Measurements from ENCODE around the gene CCDC85A. TPM values are rescaled to one million over a fixed set of nuclear protein-coding genes. Genes with fewer than 3 reads are reported as not detected.

The CCDC85A gene
- total and polyA plus RNA-seq, 2 of the 4 experiments (the other 2 are of a cell fraction): 1.1 to 2.2 TPM

- no TSS peak for BruUV-seq (replicated peaks)
- Histone ChIP-seq H4K8ac (ENCODE audit: low read depth in 2 of 2, low read length in 2 of 2) (no peak overlapping the region), H2BK15ac (ENCODE audit: low read depth, low read length) (no peak overlapping the region), H3K4me2 (ENCODE audit: low read depth, low read length) (no peak overlapping the region), H3K36me3 (ENCODE audit: control insufficient read depth, insufficient read depth, low read length) (no peaks in the 10 kb centered on the region), H2BK20ac (ENCODE audit: low read depth, low read length) (no peak overlapping the region), H4K20me1 (ENCODE audit: insufficient read depth, low read length) (no peaks in the 10 kb centered on the region), H3K27me3 (ENCODE audit: control insufficient read depth, insufficient read depth, low read length) (no peaks in the 10 kb centered on the region), H2BK5ac (ENCODE audit: low read depth, low read length, poor library complexity, severe bottlenecking) (no peak overlapping the region), H3K9me1 (ENCODE audit: insufficient read depth, low read length) (no peaks in the 10 kb centered on the region), H3K79me1 (ENCODE audit: low read depth in 1 of 2, low read length in 2 of 2) (no peaks in the 10 kb centered on the region), H3K4me1 (ENCODE audit: control insufficient read depth, insufficient read depth, low read length) (no peaks in the 10 kb centered on the region), H3K9ac (ENCODE audit: low read depth, low read length) (no peak overlapping the region), H4K91ac (ENCODE audit: insufficient read depth, low read depth, low read length) (no peak overlapping the region), H3K27ac (ENCODE audit: insufficient read depth, low read length) (no peak overlapping the region), H3K18ac (ENCODE audit: low read depth, low read length) (no peak overlapping the region), H4K5ac (ENCODE audit: low read depth, low read length) (no peak overlapping the region), H2AFZ (replicated peaks; ENCODE audit: low read length, poor library complexity) (no peak overlapping the region), H3K4me3 (ENCODE audit: insufficient read depth, low read depth, low read length) (no peak overlapping the region), H3K4ac (ENCODE audit: low read depth, low read length) (no peak overlapping the region), H2BK120ac (ENCODE audit: low read depth, low read length) (no peak overlapping the region), H2AK9ac (replicated peaks; ENCODE audit: low read depth, low read length, poor library complexity) (no peak overlapping the region), H3K14ac (replicated peaks; ENCODE audit: low read depth, low read length) (no peak overlapping the region), H2AK5ac (ENCODE audit: low read depth, low read length) (no peak overlapping the region), H3K56ac (ENCODE audit: extremely low read depth, insufficient read depth, low read length) (no peak overlapping the region), H3K23ac (ENCODE audit: low read depth, low read length) (no peak overlapping the region), H3K9me3 (ENCODE audit: control insufficient read depth, insufficient read depth, low read length) (no peaks in the 10 kb centered on the region)
- DNase-seq (no peak), ATAC-seq (ENCODE audit: low read depth) (no peak)
- in situ Hi-C loops (cut with MboI; ENCODE audit: low sequenced_read_pairs): no loop called here
- WGBS, 2 experiments (ENCODE audit: extremely low coverage in 2 of 2, insufficient read length in 1 of 2): no CpG with 5 or more reads among the region's 5 CpGs
- CTCF ChIA-PET: no interaction called here
- TF ChIP-seq MAFK (IDR thresholded peaks at IDR 0.05; ENCODE audit: low read depth, low read length): no peak
- TF ChIP-seq MAZ (IDR thresholded peaks at IDR 0.05; ENCODE audit: borderline replicate concordance, low read depth, low read length): no peak
- TF ChIP-seq CEBPB (IDR thresholded peaks at IDR 0.05; ENCODE audit: low read depth, low read length): no peak
- TF ChIP-seq RCOR1 (IDR thresholded peaks at IDR 0.05; ENCODE audit: insufficient replicate concordance, low read length): no peak
- no peak for TF ChIP-seq ELK1 (IDR thresholded peaks at IDR 0.05; ENCODE audit: borderline replicate concordance, low read depth, low read length)
- TF ChIP-seq USF2 (IDR thresholded peaks at IDR 0.05; ENCODE audit: low read depth, low read length): no peak
- no peak for TF ChIP-seq POLR2A (IDR thresholded peaks at IDR 0.05; ENCODE audit: low read depth, low read length)
- no peak for TF ChIP-seq SMC3 (IDR thresholded peaks at IDR 0.05; ENCODE audit: low read depth, low read length)
- TF ChIP-seq RFX5 (IDR thresholded peaks at IDR 0.05; ENCODE audit: low read depth, low read length): no peak
- no peak for TF ChIP-seq RAD21 (IDR thresholded peaks at IDR 0.05; ENCODE audit: low read length)
- no peak for TF ChIP-seq CTCF (conservative IDR thresholded peaks at IDR 0.05; ENCODE audit: low read depth, low read length)
- no peak for TF ChIP-seq BHLHE40 (IDR thresholded peaks at IDR 0.05; ENCODE audit: low read depth, low read length)
- TF ChIP-seq NFE2L2 (IDR thresholded peaks at IDR 0.05; ENCODE audit: low read depth, low read length): no peak
- TF ChIP-seq FOS (IDR thresholded peaks at IDR 0.05; ENCODE audit: low read depth, low read length): no peak
- no peak for TF ChIP-seq CHD1 (IDR thresholded peaks at IDR 0.05; ENCODE audit: low read depth, low read length)
- TF ChIP-seq MXI1 (IDR thresholded peaks at IDR 0.05; ENCODE audit: borderline replicate concordance, low read depth, low read length): no peak
- dilution Hi-C loops (cut with HindIII; ENCODE audit: low sequenced_read_pairs, unreplicated experiment): no loop called here
- intact Hi-C loops (cut with micrococcal nuclease): no loop called here
- POLR2A ChIA-PET (ENCODE audit: unreplicated experiment): no interaction called here
These were observed 101.4 kb downstream of the CCDC85A start for GRCh38 chr2:56285224-56285623.

All from IMR-90 (cell line).